Mesenchymal stem cell (in vitro differentiated cells and primary cell): Measurements from ENCODE around the gene FGF10.

Experiments used
- DNase-seq: peaks from one replicate; pipeline ENCODE4 v3.0.0-alpha.2; 2013
- H2AFZ ChIP-seq: one replicate; pipeline ENCODE4 v1.6.1; 2013; ENCODE audit warnings: low read depth, mild to moderate bottlenecking, control low read depth, inconsistent platforms, low read length, moderate library complexity
- H2AK5ac ChIP-seq: 2 replicates; pipeline ENCODE4 v1.6.1; 2013; ENCODE audit warnings: low read length, moderate library complexity, mild to moderate bottlenecking, inconsistent platforms; ENCODE audit not compliant: severe bottlenecking
- H2BK120ac ChIP-seq: one replicate; pipeline ENCODE4 v1.6.1; 2013; ENCODE audit warnings: low read depth, mild to moderate bottlenecking, inconsistent platforms, low read length, moderate library complexity
- H2BK12ac ChIP-seq, 2 experiments: one replicate each; pipeline ENCODE4 v1.6.1; 2013; ENCODE audit warnings: inconsistent platforms in 2 of 2, low read length in 2 of 2, mild to moderate bottlenecking in 2 of 2, moderate library complexity in 2 of 2, control low read depth in 1 of 2
- H2BK15ac ChIP-seq: one replicate; pipeline ENCODE4 v1.6.1; 2013; ENCODE audit warnings: mild to moderate bottlenecking, low read depth, inconsistent platforms; ENCODE audit not compliant: poor library complexity, severe bottlenecking
- H2BK5ac ChIP-seq: 2 replicates; pipeline ENCODE4 v1.6.1; 2013; ENCODE audit warnings: low read depth, mild to moderate bottlenecking, low read length, control low read depth, inconsistent platforms; ENCODE audit not compliant: poor library complexity, severe bottlenecking
- H3K14ac ChIP-seq, 2 experiments: one replicate each; pipeline ENCODE4 v1.6.1; 2013; ENCODE audit warnings: inconsistent platforms in 2 of 2, low read length in 2 of 2, control low read depth in 1 of 2, mild to moderate bottlenecking in 1 of 2, moderate library complexity in 1 of 2
- H3K18ac ChIP-seq, 2 experiments: one replicate each; pipeline ENCODE4 v1.6.1; 2013; ENCODE audit warnings: inconsistent platforms in 2 of 2, low read length in 2 of 2, control low read depth in 1 of 2, low read depth in 1 of 2, mild to moderate bottlenecking in 1 of 2
- H3K23ac ChIP-seq, 2 experiments: one replicate each; pipeline ENCODE4 v1.6.1; 2013; ENCODE audit warnings: inconsistent platforms in 2 of 2, low read length in 2 of 2, mild to moderate bottlenecking in 2 of 2, moderate library complexity in 2 of 2, control low read depth in 1 of 2
- H3K27ac ChIP-seq: 2 replicates; pipeline ENCODE4 v1.5.1; 2013; ENCODE audit warnings: mild to moderate bottlenecking, moderate library complexity, low read length, control low read depth, inconsistent platforms; ENCODE audit not compliant: poor library complexity, severe bottlenecking
- H3K27me3 ChIP-seq, 2 experiments: 2 replicates each; pipeline versions ENCODE4 v1.6.1 to v1.7.0; 2013; ENCODE audit warnings: low read length in 2 of 2, mild to moderate bottlenecking in 2 of 2, moderate library complexity in 2 of 2, control low read depth in 1 of 2, inconsistent platforms in 1 of 2; ENCODE audit not compliant: control insufficient read depth in 1 of 2, insufficient read depth in 1 of 2
- H3K36me3 ChIP-seq, 2 experiments: 2 replicates each; pipeline versions ENCODE4 v1.6.1 to v1.7.0; 2013; ENCODE audit warnings: low read length in 2 of 2, control low read depth in 1 of 2, inconsistent platforms in 1 of 2, low read depth in 1 of 2, mild to moderate bottlenecking in 1 of 2; ENCODE audit not compliant: insufficient read depth in 2 of 2, control insufficient read depth in 1 of 2
- H3K4ac ChIP-seq, 2 experiments: one replicate each; pipeline ENCODE4 v1.6.1; 2013; ENCODE audit warnings: inconsistent platforms in 2 of 2, low read length in 2 of 2, mild to moderate bottlenecking in 2 of 2, moderate library complexity in 2 of 2, control low read depth in 1 of 2, low read depth in 1 of 2
- H3K4me1 ChIP-seq: 2 replicates; pipeline ENCODE4 v1.6.1; 2013; ENCODE audit warnings: low read depth, low read length, control low read depth; ENCODE audit not compliant: control insufficient read depth, insufficient read depth
- H3K4me2 ChIP-seq: 2 replicates; pipeline ENCODE4 v1.6.1; 2013; ENCODE audit warnings: low read length, mild to moderate bottlenecking, inconsistent platforms; ENCODE audit not compliant: poor library complexity, severe bottlenecking
- H3K4me3 ChIP-seq, 2 experiments: 2 replicates each; pipeline versions ENCODE4 v1.5.1 to v1.7.0; 2013; ENCODE audit warnings: low read length in 2 of 2, mild to moderate bottlenecking in 2 of 2, control low read depth in 1 of 2, low read depth in 1 of 2; ENCODE audit not compliant: insufficient read depth in 1 of 2
- H3K79me1 ChIP-seq: replicated peaks from 2 replicates; pipeline ENCODE4 v1.6.1; 2013; ENCODE audit warnings: mild to moderate bottlenecking, control low read depth, low read length, inconsistent platforms; ENCODE audit not compliant: poor library complexity, severe bottlenecking
- H3K9ac ChIP-seq: 2 replicates; pipeline ENCODE4 v1.7.0; 2013; ENCODE audit warnings: mild to moderate bottlenecking, low read length, moderate library complexity
- H3K9me3 ChIP-seq: 2 replicates; pipeline ENCODE4 v1.7.0; 2013; ENCODE audit warnings: mild to moderate bottlenecking, low read length; ENCODE audit not compliant: control insufficient read depth
- H4K8ac ChIP-seq: one replicate; pipeline ENCODE4 v1.6.1; 2013; ENCODE audit warnings: inconsistent platforms, mild to moderate bottlenecking, low read length, moderate library complexity
- H4K91ac ChIP-seq: one replicate; pipeline ENCODE4 v1.6.1; 2013; ENCODE audit warnings: mild to moderate bottlenecking, low read length, inconsistent platforms
- WGBS: methylation state at CpG from one replicate; pipeline ENCODE4 v1.1.7; 2013; ENCODE audit warnings: mixed read lengths; 5-methylcytosine and 5-hydroxymethylcytosine counted together

The FGF10 gene

GRCh38 chr5:44260793-44261192, 128.4 kb downstream of the FGF10 start:
- no peaks in the 10 kb centered on the region for H3K36me3 ChIP-seq
- H3K9me3 ChIP-seq, result no peaks in the 10 kb centered on the region

GRCh38 chr5:44257653-44258365, 131.4 kb downstream of the FGF10 start:
- Histone ChIP-seq H2AFZ (no peak overlapping the region), H2AK5ac (no peak overlapping the region), H3K27me3 (no peaks in the 10 kb centered on the region), H3K36me3 (no peaks in the 10 kb centered on the region), H2BK5ac (no peak overlapping the region), H4K8ac (no peak overlapping the region), H3K14ac (no peak overlapping the region), H2BK120ac (no peak overlapping the region), H3K79me1 (no peaks in the 10 kb centered on the region), H3K9me3 (no peaks in the 10 kb centered on the region), H3K4ac (no peak overlapping the region), H3K4me1 (no peaks in the 10 kb centered on the region), H3K23ac (no peak overlapping the region), H4K91ac (no peak overlapping the region), H3K27ac (no peak overlapping the region), H3K4me2 (no peak overlapping the region), H3K4me3 (no peak overlapping the region), H2BK15ac (no peak overlapping the region), H2BK12ac (no peak overlapping the region), H3K18ac (no peak overlapping the region), H3K9ac (no peak overlapping the region)
- DNase-seq, result no peak
- WGBS, result no CpG with 5 or more reads among the region's 4 CpGs

More at GRCh38 chr5:44260793-44261192, 128.4 kb downstream of the FGF10 start:
- Histone ChIP-seq H3K4me2 (no peak overlapping the region), H3K14ac (no peak overlapping the region), H4K8ac (no peak overlapping the region), H3K27ac (no peak overlapping the region), H4K91ac (no peak overlapping the region), H3K9ac (no peak overlapping the region), H3K4me3 (no peak overlapping the region), H3K4ac (no peak overlapping the region), H2AK5ac (no peak overlapping the region), H3K4me1 (no peaks in the 10 kb centered on the region), H2BK5ac (no peak overlapping the region), H3K27me3 (no peaks in the 10 kb centered on the region), H2BK15ac (no peak overlapping the region), H3K23ac (no peak overlapping the region), H2BK120ac (no peak overlapping the region), H3K18ac (no peak overlapping the region), H3K79me1 (no peaks in the 10 kb centered on the region), H2AFZ (no peak overlapping the region), H2BK12ac (no peak overlapping the region)
- no peak for DNase-seq

GRCh38 chr5:44257221-44257620, 132.0 kb downstream of the FGF10 start:
- H2AFZ ChIP-seq, result no peak overlapping the region
- 90% methylated on average over 3 of the region's 3 CpGs for WGBS

More at GRCh38 chr5:44257221-44257620, 132.0 kb downstream of the FGF10 start:
- Histone ChIP-seq H3K4me3 (no peak overlapping the region), H3K9ac (no peak overlapping the region), H3K14ac (no peak overlapping the region), H2BK120ac (no peak overlapping the region), H3K18ac (no peak overlapping the region), H3K27me3 (no peaks in the 10 kb centered on the region), H3K27ac (no peak overlapping the region), H4K8ac (no peak overlapping the region), H4K91ac (no peak overlapping the region), H3K79me1 (no peaks in the 10 kb centered on the region), H3K4ac (no peak overlapping the region), H3K36me3 (no peaks in the 10 kb centered on the region), H2BK15ac (no peak overlapping the region), H3K4me2 (no peak overlapping the region), H2BK5ac (no peak overlapping the region), H3K4me1 (no peaks in the 10 kb centered on the region), H3K23ac (no peak overlapping the region), H2AK5ac (no peak overlapping the region), H3K9me3 (no peaks in the 10 kb centered on the region), H2BK12ac (no peak overlapping the region)
- DNase-seq, result no peak
